Endothelial cell of umbilical vein (primary cell): Measurements from ENCODE around the gene SHKBP1.

ENCODE experiments used
- EZH2 ChIP-seq: IDR thresholded peaks from 2 replicates; pipeline ENCODE4 v1.6.1; 2012; ENCODE audit warnings: borderline replicate concordance, low read depth, mild to moderate bottlenecking, moderate library complexity, low read length, inconsistent platforms; ENCODE audit not compliant: severe bottlenecking
- FOS ChIP-seq: IDR thresholded peaks from 2 replicates; pipeline ENCODE4 v1.6.1; 2011; ENCODE audit warnings: mild to moderate bottlenecking, low read length, moderate library complexity, borderline replicate concordance; ENCODE audit not compliant: insufficient read depth
- GATA2 ChIP-seq: IDR thresholded peaks from 2 replicates; pipeline ENCODE4 v1.7.0; 2011; ENCODE audit warnings: low read depth, mild to moderate bottlenecking, moderate library complexity, mixed read lengths, low read length; ENCODE audit not compliant: insufficient read length, insufficient read depth
- JUN ChIP-seq: IDR thresholded peaks from 2 replicates; pipeline ENCODE4 v1.6.1; 2011; ENCODE audit warnings: borderline replicate concordance, low read depth; ENCODE audit not compliant: insufficient read length, insufficient read depth
- MYC ChIP-seq: IDR thresholded peaks from one replicate; pipeline ENCODE4 v1.6.1; 2011; ENCODE audit warnings: mild to moderate bottlenecking, low read depth, low read length
- POLR2A ChIP-seq: IDR thresholded peaks from 2 replicates; pipeline ENCODE4 v1.6.1; 2012; ENCODE audit warnings: low read depth, mild to moderate bottlenecking, control low read depth, low read length
- POLR2AphosphoS5 ChIP-seq: IDR thresholded peaks from 2 replicates; pipeline ENCODE4 v1.6.1; 2012; ENCODE audit warnings: low read depth, mild to moderate bottlenecking, control low read depth, low read length, moderate library complexity; ENCODE audit not compliant: insufficient read depth
- TF ChIP-seq, protein P1 (sequence below), 2 donors: IDR thresholded peaks; 1 replicate in 1 of 2; 2 replicates in 1 of 2; pipeline ENCODE4 v1.5.1; 2011; ENCODE audit warnings: low read length in 2 of 2, mild to moderate bottlenecking in 2 of 2, moderate library complexity in 2 of 2, control low read depth in 1 of 2, inconsistent platforms in 1 of 2, low read depth in 1 of 2; ENCODE audit not compliant: insufficient read depth in 1 of 2; ENCODE audit errors: extremely low read depth in 1 of 2
- TF ChIP-seq, protein P2 (sequence below): IDR thresholded peaks from 2 replicates; pipeline ENCODE4 v1.6.1; 2011; ENCODE audit not compliant: insufficient read depth, insufficient read length

DNA sequence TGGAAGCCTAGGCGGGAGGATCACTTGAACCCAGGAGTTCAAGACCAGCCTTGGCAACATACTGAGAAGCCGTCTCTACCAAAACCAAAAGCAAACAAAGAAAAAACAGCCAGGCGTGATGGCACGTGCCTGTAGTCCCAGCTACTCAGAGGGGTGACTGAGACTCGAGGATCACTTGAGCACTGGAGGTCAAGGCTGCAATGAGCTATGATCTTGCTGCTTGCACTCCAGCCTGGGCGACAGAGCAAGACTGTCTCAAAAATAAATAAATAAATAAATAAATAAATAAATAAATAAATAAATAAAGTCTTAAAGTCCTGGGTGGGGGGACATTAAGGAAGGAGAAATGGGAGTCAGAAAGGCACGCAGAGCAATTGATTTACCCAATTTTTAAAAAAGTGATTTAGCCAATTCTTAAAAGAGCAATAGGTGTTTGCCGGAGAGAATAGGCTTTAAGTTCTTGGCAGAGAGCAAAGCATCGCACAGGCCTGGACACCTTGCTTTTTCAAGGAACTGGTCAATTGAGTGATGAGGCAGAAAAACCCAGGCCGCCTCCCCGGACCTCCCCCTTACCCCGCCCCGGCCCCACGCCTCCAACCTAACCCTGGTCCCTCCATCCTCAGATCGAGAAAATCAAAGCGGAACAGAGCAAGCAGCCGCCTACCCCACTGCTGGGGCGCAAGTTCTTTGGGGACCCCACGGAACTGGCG lies 9.5 kb upstream of the SHKBP1 start:
- TF ChIP-seq POLR2A, result no peak
- TF ChIP-seq GATA2, result no peak
- TF ChIP-seq, protein P1, sequence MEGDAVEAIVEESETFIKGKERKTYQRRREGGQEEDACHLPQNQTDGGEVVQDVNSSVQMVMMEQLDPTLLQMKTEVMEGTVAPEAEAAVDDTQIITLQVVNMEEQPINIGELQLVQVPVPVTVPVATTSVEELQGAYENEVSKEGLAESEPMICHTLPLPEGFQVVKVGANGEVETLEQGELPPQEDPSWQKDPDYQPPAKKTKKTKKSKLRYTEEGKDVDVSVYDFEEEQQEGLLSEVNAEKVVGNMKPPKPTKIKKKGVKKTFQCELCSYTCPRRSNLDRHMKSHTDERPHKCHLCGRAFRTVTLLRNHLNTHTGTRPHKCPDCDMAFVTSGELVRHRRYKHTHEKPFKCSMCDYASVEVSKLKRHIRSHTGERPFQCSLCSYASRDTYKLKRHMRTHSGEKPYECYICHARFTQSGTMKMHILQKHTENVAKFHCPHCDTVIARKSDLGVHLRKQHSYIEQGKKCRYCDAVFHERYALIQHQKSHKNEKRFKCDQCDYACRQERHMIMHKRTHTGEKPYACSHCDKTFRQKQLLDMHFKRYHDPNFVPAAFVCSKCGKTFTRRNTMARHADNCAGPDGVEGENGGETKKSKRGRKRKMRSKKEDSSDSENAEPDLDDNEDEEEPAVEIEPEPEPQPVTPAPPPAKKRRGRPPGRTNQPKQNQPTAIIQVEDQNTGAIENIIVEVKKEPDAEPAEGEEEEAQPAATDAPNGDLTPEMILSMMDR (IDR thresholded peaks at IDR 0.05; ENCODE audit: extremely low read depth in 1 of 2, insufficient read depth in 1 of 2, low read depth in 1 of 2, low read length in 2 of 2), result no peak
- TF ChIP-seq POLR2AphosphoS5, result no peak
- no peak for TF ChIP-seq MYC
- TF ChIP-seq, protein P2, sequence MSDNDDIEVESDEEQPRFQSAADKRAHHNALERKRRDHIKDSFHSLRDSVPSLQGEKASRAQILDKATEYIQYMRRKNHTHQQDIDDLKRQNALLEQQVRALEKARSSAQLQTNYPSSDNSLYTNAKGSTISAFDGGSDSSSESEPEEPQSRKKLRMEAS, result no peak
- no peak for TF ChIP-seq JUN
- no peak for TF ChIP-seq EZH2
- no peak for TF ChIP-seq FOS
